Measurements from ENCODE around the gene SPATA2. TPM values are rescaled to one million over a fixed set of nuclear protein-coding genes. Genes with fewer than 3 reads are reported as not detected.

The SPATA2 gene
- total and polyA plus RNA-seq, 2 of the 13 experiments (the other 11 are each of a cell fraction or from before 2014, with no cell fraction given): 3.2 to 8.7 TPM

- TF ChIP-seq ZNF512B (CRISPR knock-in tag; IDR thresholded peaks at IDR 0.05; ENCODE audit: borderline replicate concordance) (no peak), SRSF1 (optimal IDR thresholded peaks at IDR 0.05; ENCODE audit: low read depth, low read length) (peak; percentile 28), ZNF687 (CRISPR knock-in tag; IDR thresholded peaks at IDR 0.05) (peak; percentile 95), HOXD1 (CRISPR knock-in tag; IDR thresholded peaks at IDR 0.05) (peak; percentile 86; the same call in 1 of the 2 replicates), ZNF414 (CRISPR knock-in tag; IDR thresholded peaks at IDR 0.05) (peak; percentile 99), MTF1 (CRISPR knock-in tag; IDR thresholded peaks at IDR 0.05) (0 out of 2 replicates have a peak, but pooled peaks have one; percentile 13), AGO1 (IDR thresholded peaks at IDR 0.05; ENCODE audit: low read depth, low read length, poor library complexity, severe bottlenecking) (peak; percentile 82), ELK4 (CRISPR knock-in tag; IDR thresholded peaks at IDR 0.05; ENCODE audit: borderline replicate concordance) (peak; percentile 82), SMARCC2 (IDR thresholded peaks at IDR 0.05) (no peak), ZKSCAN8 (CRISPR knock-in tag; IDR thresholded peaks at IDR 0.05; ENCODE audit: borderline replicate concordance) (no peak; the same call in 1 of the 2 replicates), SNAPC5 (CRISPR knock-in tag; IDR thresholded peaks at IDR 0.05; ENCODE audit: borderline replicate concordance) (peak; percentile 94; the same call in 1 of the 2 replicates), ZNF160 (CRISPR knock-in tag; IDR thresholded peaks at IDR 0.05) (peak; percentile 71; the same call in 1 of the 2 replicates), GABPA (IDR thresholded peaks at IDR 0.05; ENCODE audit: low read depth, low read length) (peak; percentile 78), GABPA (CRISPR knock-in tag; IDR thresholded peaks at IDR 0.05; ENCODE audit: low read depth) (peak; percentile 97), SP2 (CRISPR knock-in tag; IDR thresholded peaks at IDR 0.05) (peak; percentile 95), ZFP82 (CRISPR knock-in tag; IDR thresholded peaks at IDR 0.05; ENCODE audit: borderline replicate concordance) (0 out of 2 replicates have a peak, but pooled peaks have one; percentile 82), ZNF792 (CRISPR knock-in tag; IDR thresholded peaks at IDR 0.05) (peak; percentile 71), ZFP36 (IDR thresholded peaks at IDR 0.05; ENCODE audit: borderline replicate concordance, low read depth, low read length, partially characterized antibody) (peak; percentile 92), ZFP41 (CRISPR knock-in tag; IDR thresholded peaks at IDR 0.05; ENCODE audit: borderline replicate concordance) (no peak; the same call in 1 of the 2 replicates), ZNF207 (IDR thresholded peaks at IDR 0.05; ENCODE audit: borderline replicate concordance) (no peak)
Observed at GRCh38 chr20:49915380-49916145, at the start of gene SPATA2 (continued).

Data from HepG2 (cell line).